Subcutaneous adipose tissue (tissue), 4 donors: ENCODE data around the gene ADORA2B. TPM values are rescaled to one million over a fixed set of nuclear protein-coding genes. Genes with fewer than 3 reads are reported as not detected.

Experiments
- CTCF ChIP-seq: fragments of 450-650 bp; IDR thresholded peaks from one replicate; pipeline ENCODE4 v1.5.1; 2016; ENCODE audit warnings: low read depth, mild to moderate bottlenecking, control low read depth, antibody characterized with exemption, moderate library complexity
- total RNA-seq, 4 donors: library from RNA; depleted of rRNA; stranded (reverse); fragments of >200 nt; gene quantifications; one replicate each; pipeline ENCODE4 v1.1.0, GENCODE V29; 2016

ADORA2B gene
- total RNA-seq, 4 donors from 2014 or later: 1.1 to 11.4 (median 1.3) TPM; not detected in 1

DNA sequence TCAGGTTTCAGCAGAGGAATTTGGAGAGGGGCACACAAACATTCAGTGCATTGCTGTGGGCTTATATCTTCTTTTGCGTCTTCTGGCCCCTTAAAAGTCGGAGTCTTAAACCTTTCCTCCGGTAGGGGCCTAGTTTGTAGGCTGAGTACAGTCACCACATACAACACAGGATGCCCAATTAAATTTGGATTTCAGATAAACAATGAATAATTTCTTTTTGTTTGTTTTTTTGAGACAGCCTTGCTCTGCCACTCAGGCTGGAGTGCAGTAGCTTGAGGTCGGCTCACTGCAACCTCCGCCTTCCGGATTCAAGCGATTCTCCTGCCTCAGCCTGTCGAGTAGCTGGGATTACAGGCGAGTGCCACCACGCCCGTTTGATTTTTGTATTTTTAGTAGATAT is 26.7 kb upstream of the ADORA2B start:
- no peak for TF ChIP-seq CTCF

- TF ChIP-seq CTCF: no peak
These were observed 26.2 kb upstream of the ADORA2B start for GRCh38 chr17:15918661-15919259.

DNA sequence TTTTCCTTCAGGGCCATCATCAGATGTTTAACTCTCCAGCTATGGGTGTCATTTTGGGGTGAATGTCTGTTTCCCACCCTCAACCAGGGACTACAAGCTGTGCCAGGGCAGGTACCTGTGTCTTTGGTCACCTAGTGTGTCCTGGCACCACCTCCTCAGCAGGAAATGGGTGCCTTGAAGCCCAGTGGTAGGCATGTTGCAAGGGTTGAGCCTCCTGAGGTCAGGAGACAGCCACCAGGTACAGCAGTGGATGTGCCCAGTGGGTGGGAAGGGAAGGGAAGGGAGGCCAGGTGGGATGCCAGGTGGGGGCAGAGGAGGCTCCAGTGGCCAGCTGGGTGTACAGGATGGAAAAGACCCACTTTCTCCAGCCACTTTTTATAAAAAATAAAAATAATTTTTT is 25.5 kb upstream of the ADORA2B start:
- no peak for TF ChIP-seq CTCF

DNA sequence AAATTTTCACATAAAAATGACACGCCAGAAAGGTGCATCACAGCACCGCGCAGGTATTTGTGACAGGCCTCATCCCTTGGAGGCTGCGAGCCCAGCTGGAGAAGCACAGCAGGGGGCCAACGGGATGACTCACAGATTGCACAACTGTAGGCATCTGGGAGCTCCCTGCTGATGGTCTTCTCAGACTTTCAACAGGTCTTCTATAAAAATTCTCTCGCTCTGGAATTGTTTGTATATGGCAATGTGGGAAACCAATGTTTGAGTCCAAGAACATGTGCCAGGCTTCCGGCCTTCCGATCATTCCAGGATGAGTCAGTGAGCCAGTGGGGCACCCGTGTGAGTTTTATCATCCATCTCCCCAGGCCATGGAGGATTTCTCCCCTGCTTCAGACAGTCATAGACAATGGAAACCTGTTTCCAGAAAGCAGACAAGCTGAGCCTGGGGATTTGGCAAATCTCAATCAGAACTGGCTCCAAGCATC is 24.1 kb upstream of the ADORA2B start:
- TF ChIP-seq CTCF: no peak

DNA sequence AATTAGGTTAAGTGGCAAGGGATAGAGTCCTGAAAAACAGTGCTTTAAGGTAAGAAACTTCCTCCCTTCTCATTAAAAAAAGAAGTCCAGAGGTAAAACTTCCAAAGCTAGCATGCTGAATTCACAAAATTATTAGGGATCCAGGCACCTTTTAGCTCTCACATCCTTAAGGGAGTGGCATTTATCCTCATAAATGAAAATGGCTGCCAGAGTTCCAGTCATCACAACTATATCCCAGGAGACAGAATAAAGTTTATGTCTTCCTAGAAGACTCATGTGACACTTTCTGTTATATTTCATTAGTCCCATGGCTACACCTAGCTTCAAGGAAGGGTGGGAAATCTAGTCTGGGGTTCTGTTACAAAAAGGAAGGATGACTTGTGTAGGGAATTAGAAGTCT is 23.3 kb upstream of the ADORA2B start:
- no peak for TF ChIP-seq CTCF

DNA sequence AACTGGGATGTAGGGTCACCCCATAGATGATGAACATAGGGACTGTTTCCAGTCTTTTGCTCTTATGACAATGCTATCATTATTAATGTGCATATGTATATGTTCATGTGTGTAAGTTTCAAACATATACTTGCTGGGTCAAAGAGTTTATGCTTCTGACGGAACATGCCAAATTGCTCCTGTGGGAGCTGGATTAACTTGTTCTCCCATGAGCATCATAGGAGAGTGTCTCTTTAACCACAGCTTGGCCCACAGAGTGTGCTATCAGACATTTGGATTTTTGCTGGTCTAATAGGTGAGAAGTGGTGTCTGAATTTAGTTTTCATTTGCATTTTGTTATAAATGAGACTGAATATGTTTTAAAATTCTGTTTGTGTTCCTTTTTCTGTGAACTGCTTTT is 22.3 kb upstream of the ADORA2B start:
- no peak for TF ChIP-seq CTCF

DNA sequence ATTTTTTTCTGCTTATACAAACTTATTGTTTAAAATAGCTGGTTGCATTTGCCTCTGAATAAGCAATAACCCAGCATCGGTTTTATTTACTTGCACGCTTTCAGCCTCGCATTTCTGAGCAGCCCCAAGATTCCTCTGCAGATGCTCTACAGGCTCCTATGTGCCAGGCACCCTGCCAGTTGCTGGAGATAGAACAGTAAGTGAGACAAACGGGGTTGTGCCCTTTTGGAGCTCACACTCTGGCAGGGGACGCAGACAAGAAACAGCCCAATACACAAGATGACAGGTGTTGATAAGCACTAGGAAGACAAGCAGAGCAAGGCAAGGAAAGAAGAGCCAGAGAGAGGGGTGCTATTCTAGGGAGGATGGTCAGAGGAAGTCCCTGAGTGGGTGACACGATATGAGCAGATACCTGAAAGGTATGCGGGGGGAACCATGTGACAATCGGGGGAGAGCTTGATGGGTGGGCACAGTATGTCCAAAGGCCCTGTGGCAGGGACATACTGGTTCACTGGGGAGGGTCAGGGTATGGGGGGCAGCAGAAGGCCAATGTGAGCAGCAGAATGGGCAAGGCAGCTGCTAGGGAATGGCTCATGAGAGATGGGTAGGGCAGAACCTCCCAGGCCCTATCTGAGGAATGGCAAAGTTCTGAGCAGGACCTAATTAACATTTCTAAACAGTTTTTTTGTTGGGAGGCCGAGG is 18.7 kb upstream of the ADORA2B start:
- TF ChIP-seq CTCF: no peak
